Measurements from ENCODE around the gene RBBP9.

GRCh38 chr20:18514127-18514526, 17.1 kb upstream of the RBBP9 start:
- TF ChIP-seq EZH2 (IDR thresholded peaks at IDR 0.05; ENCODE audit: insufficient read depth, poor library complexity, severe bottlenecking) (no peak), EZH2phosphoT487 (IDR thresholded peaks at IDR 0.05; ENCODE audit: insufficient read depth, low read depth) (no peak)
